ENCODE data around the gene ATL2. TPM values are rescaled to one million over a fixed set of nuclear protein-coding genes. Genes with fewer than 3 reads are reported as not detected.
A peak's percentile ranks its signal among the peaks of the same experiment; 100 is the strongest.

ATL2 gene
- total and polyA plus RNA-seq, 5 donors from 2014 or later: 16.0 to 60.9 (median 24.4) TPM

DNA sequence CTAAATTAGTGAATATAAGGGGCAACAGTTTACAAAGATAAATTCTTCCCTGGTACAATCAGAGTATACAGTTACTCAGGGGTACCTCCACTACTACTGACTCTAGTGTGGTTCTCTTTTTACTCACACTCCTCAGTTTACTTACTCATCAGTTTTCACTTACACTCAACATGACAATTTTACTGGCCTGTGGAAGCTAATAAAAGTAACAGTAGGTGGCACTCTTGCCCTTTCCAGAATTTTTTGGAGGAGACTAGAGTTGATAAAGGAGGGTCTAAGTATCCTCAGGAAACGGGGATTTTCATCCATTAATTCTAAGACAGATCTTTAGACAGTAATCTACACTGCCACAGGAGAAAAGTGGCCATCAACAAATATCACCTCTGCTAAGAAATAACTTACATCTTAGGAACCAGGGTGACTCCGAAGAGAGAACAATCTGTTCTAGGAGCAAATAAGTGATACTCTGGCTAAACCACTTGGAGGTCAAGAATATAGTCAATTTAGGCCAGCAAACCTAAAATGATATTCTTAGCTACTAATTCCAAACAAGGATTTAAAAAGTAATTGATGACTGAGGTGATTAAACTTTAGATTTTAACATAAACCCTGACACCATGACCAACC, 61.3 kb downstream of the ATL2 start:
- peaks cover 39% of the 10 kb centered on the region for H3K36me3 ChIP-seq (ENCODE audit: control insufficient read depth, insufficient read depth, low read length)
- H3K27me3 ChIP-seq (ENCODE audit: control insufficient read depth, insufficient read depth, low read length): no peaks in the 10 kb centered on the region
- peak; percentile 3 to 70 (median 44) for DNase-seq
- H3K4me3 Mint-ChIP-seq: no peak overlapping the region
- no peaks in the 10 kb centered on the region for H3K9me3 ChIP-seq (ENCODE audit: control insufficient read depth in 2 of 2, low read length in 2 of 2)
- H3K9me3 Mint-ChIP-seq: no peaks in the 10 kb centered on the region
- no peak overlapping the region for H3K27ac Mint-ChIP-seq
- peaks cover 0 to 6% (median 1%) of the 10 kb centered on the region in 4 donors for H3K4me1 Mint-ChIP-seq
- H3K27ac ChIP-seq (ENCODE audit: insufficient read depth, low read length, poor library complexity, severe bottlenecking): no peak overlapping the region
- H3K36me3 Mint-ChIP-seq: peaks cover 33% of the 10 kb centered on the region
- no peak overlapping the region for H3K4me3 ChIP-seq (ENCODE audit: low read depth, low read length)
- peak in 1 of 2 donors; percentile 52 for ATAC-seq (ENCODE audit: low read depth in 2 of 2)
- H3K4me1 ChIP-seq (ENCODE audit: control insufficient read depth, insufficient read depth, low read length, poor library complexity, severe bottlenecking): no peaks in the 10 kb centered on the region
- H3K27me3 Mint-ChIP-seq: no peaks in the 10 kb centered on the region

DNA sequence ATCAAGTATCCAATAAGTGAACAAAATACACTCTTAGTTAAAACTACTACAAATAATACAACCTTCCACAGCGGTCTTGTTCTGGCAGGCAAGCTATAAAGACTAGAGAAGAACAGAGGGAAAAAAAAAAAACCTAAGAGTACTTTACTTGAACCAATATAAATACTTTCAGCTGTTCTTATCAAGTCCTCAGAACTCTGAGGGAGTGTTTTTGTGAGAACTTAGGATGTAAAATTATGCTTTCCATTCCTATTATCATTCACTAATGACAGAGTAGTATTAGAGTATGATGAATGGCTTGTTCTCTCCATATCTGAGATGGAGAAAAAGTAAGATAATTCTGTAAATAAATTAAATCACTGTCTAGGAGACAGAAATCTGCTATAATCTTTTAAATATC, 68.3 kb downstream of the ATL2 start:
- Mint-ChIP-seq H3K36me3 (peaks cover 73% of the 10 kb centered on the region), H3K9me3 (no peaks in the 10 kb centered on the region), H3K27me3 (no peaks in the 10 kb centered on the region), H3K27ac (no peak overlapping the region), H3K4me1 (peaks cover 6 to 24% (median 9%) of the 10 kb centered on the region in 4 donors), H3K4me3 (no peak overlapping the region)
- H3K27ac ChIP-seq (ENCODE audit: insufficient read depth, low read length, poor library complexity, severe bottlenecking): no peak overlapping the region
- H3K36me3 ChIP-seq (ENCODE audit: control insufficient read depth, insufficient read depth, low read length): peaks cover 39% of the 10 kb centered on the region
- no peaks in the 10 kb centered on the region for H3K4me1 ChIP-seq (ENCODE audit: control insufficient read depth, insufficient read depth, low read length, poor library complexity, severe bottlenecking)
- H3K4me3 ChIP-seq (ENCODE audit: low read depth, low read length): no peak overlapping the region
- DNase-seq: no peak
- ATAC-seq (ENCODE audit: low read depth in 2 of 2): no peak
- H3K27me3 ChIP-seq (ENCODE audit: control insufficient read depth, insufficient read depth, low read length): no peaks in the 10 kb centered on the region
- H3K9me3 ChIP-seq (ENCODE audit: control insufficient read depth in 2 of 2, low read length in 2 of 2): no peaks in the 10 kb centered on the region

DNA sequence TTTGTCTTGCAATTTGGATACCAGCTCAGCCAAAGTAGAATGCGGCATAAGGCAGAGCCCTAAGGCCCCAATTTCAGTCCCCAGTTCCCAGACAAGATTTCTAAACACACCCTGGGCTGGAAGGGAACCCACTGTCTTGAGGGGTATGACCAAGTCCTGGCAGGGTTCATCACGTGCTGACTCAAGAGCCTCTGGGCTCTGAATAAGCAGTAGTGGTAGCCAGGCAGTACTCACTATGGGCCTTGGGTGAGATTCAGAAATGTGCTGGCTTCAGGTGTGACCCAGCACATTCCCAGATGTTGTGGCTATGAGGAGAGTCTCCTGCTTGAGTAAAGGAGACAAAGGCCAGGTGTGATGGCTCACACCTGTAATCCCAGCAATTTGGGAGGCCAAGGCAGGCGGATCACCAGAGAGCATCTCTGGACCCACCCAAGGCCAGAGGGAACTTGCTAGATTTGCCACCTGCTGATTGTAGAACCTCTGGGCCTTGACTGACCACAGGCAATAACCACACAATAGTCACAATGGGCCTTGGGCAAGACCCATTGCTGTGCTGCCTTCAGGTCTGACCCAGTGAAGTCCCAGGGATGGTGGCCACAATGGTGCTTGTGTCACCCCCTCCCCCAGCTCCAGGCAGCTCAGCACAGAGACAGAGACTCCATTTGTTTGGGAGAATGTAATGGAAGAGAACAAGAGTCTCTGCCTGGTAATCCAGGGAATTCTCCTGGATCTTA, 74.9 kb downstream of the ATL2 start:
- Histone ChIP-seq H3K9me3 (ENCODE audit: control insufficient read depth in 2 of 2, low read length in 2 of 2) (no peaks in the 10 kb centered on the region), H3K27ac (ENCODE audit: insufficient read depth, low read length, poor library complexity, severe bottlenecking) (no peak overlapping the region), H3K4me1 (ENCODE audit: control insufficient read depth, insufficient read depth, low read length, poor library complexity, severe bottlenecking) (no peaks in the 10 kb centered on the region), H3K27me3 (ENCODE audit: control insufficient read depth, insufficient read depth, low read length) (no peaks in the 10 kb centered on the region), H3K4me3 (ENCODE audit: low read depth, low read length) (no peak overlapping the region), H3K36me3 (ENCODE audit: control insufficient read depth, insufficient read depth, low read length) (peaks cover 46% of the 10 kb centered on the region)
- Mint-ChIP-seq H3K4me3 (no peak overlapping the region), H3K9me3 (no peaks in the 10 kb centered on the region), H3K4me1 (peaks cover 9 to 25% (median 15%) of the 10 kb centered on the region in 4 donors), H3K27ac (no peak overlapping the region), H3K27me3 (no peaks in the 10 kb centered on the region), H3K36me3 (peaks cover 56% of the 10 kb centered on the region)
- ATAC-seq (ENCODE audit: low read depth in 2 of 2) (no peak), DNase-seq (no peak)

GRCh38 chr2:38301340-38301968, 75.6 kb downstream of the ATL2 start:
- no peaks in the 10 kb centered on the region for H3K27me3 ChIP-seq (ENCODE audit: control insufficient read depth, insufficient read depth, low read length)
- Mint-ChIP-seq H3K9me3 (no peaks in the 10 kb centered on the region), H3K4me3 (no peak overlapping the region), H3K4me1 (peaks cover 9 to 25% (median 15%) of the 10 kb centered on the region in 4 donors), H3K36me3 (peaks cover 53% of the 10 kb centered on the region), H3K27me3 (no peaks in the 10 kb centered on the region), H3K27ac (peak overlapping the region in 1 of 3 donors; percentile 75)
- DNase-seq: peak in 1 of 3 donors; percentile 53
- H3K27ac ChIP-seq (ENCODE audit: insufficient read depth, low read length, poor library complexity, severe bottlenecking): no peak overlapping the region
- no peaks in the 10 kb centered on the region for H3K4me1 ChIP-seq (ENCODE audit: control insufficient read depth, insufficient read depth, low read length, poor library complexity, severe bottlenecking)
- H3K36me3 ChIP-seq (ENCODE audit: control insufficient read depth, insufficient read depth, low read length): peaks cover 48% of the 10 kb centered on the region
- H3K9me3 ChIP-seq (ENCODE audit: control insufficient read depth in 2 of 2, low read length in 2 of 2): no peaks in the 10 kb centered on the region
- ATAC-seq (ENCODE audit: low read depth in 2 of 2): no peak
- H3K4me3 ChIP-seq (ENCODE audit: low read depth, low read length): no peak overlapping the region

- Mint-ChIP-seq H3K4me1 (peaks cover 0 to 16% (median 4%) of the 10 kb centered on the region in 4 donors), H3K27ac (no peak overlapping the region), H3K36me3 (peaks cover 31% of the 10 kb centered on the region), H3K27me3 (no peaks in the 10 kb centered on the region), H3K4me3 (no peak overlapping the region), H3K9me3 (no peaks in the 10 kb centered on the region)
- ATAC-seq (ENCODE audit: low read depth in 2 of 2): no peak
- no peak for DNase-seq
- no peaks in the 10 kb centered on the region for H3K27me3 ChIP-seq (ENCODE audit: control insufficient read depth, insufficient read depth, low read length)
- no peaks in the 10 kb centered on the region for H3K9me3 ChIP-seq (ENCODE audit: control insufficient read depth in 2 of 2, low read length in 2 of 2)
- no peak overlapping the region for H3K27ac ChIP-seq (ENCODE audit: insufficient read depth, low read length, poor library complexity, severe bottlenecking)
- H3K4me3 ChIP-seq (ENCODE audit: low read depth, low read length): no peak overlapping the region
- H3K36me3 ChIP-seq (ENCODE audit: control insufficient read depth, insufficient read depth, low read length): peaks cover 53% of the 10 kb centered on the region
- H3K4me1 ChIP-seq (ENCODE audit: control insufficient read depth, insufficient read depth, low read length, poor library complexity, severe bottlenecking): no peaks in the 10 kb centered on the region
These were observed 78.5 kb downstream of the ATL2 start for GRCh38 chr2:38298539-38298938.

- Histone ChIP-seq H3K27me3 (ENCODE audit: control insufficient read depth, insufficient read depth, low read length) (no peaks in the 10 kb centered on the region), H3K4me1 (ENCODE audit: control insufficient read depth, insufficient read depth, low read length, poor library complexity, severe bottlenecking) (no peaks in the 10 kb centered on the region), H3K9me3 (ENCODE audit: control insufficient read depth in 2 of 2, low read length in 2 of 2) (no peaks in the 10 kb centered on the region), H3K4me3 (ENCODE audit: low read depth, low read length) (no peak overlapping the region), H3K27ac (ENCODE audit: insufficient read depth, low read length, poor library complexity, severe bottlenecking) (no peak overlapping the region), H3K36me3 (ENCODE audit: control insufficient read depth, insufficient read depth, low read length) (peaks cover 42% of the 10 kb centered on the region)
- Mint-ChIP-seq H3K27ac (peak overlapping the region in 1 of 3 donors; percentile 17), H3K4me1 (peaks cover 0 to 5% (median 2%) of the 10 kb centered on the region in 4 donors), H3K36me3 (peaks cover 16% of the 10 kb centered on the region), H3K27me3 (no peaks in the 10 kb centered on the region), H3K4me3 (no peak overlapping the region), H3K9me3 (no peaks in the 10 kb centered on the region)
- no peak for DNase-seq
- no peak for ATAC-seq (ENCODE audit: low read depth in 2 of 2)
These were observed 80.8 kb downstream of the ATL2 start for GRCh38 chr2:38296197-38296780.

GRCh38 chr2:38294597-38294996, 82.5 kb downstream of the ATL2 start:
- H3K4me1 ChIP-seq (ENCODE audit: control insufficient read depth, insufficient read depth, low read length, poor library complexity, severe bottlenecking): no peaks in the 10 kb centered on the region
- H3K4me3 Mint-ChIP-seq: no peak overlapping the region
- no peak for DNase-seq
- no peak for ATAC-seq (ENCODE audit: low read depth in 2 of 2)
- H3K36me3 ChIP-seq (ENCODE audit: control insufficient read depth, insufficient read depth, low read length): peaks cover 36% of the 10 kb centered on the region
- H3K9me3 Mint-ChIP-seq: peaks cover 0 to 2% (median 0%) of the 10 kb centered on the region in 7 donors
- no peak overlapping the region for H3K4me3 ChIP-seq (ENCODE audit: low read depth, low read length)
- H3K27me3 Mint-ChIP-seq: peaks cover 2% of the 10 kb centered on the region
- H3K27ac ChIP-seq (ENCODE audit: insufficient read depth, low read length, poor library complexity, severe bottlenecking): no peak overlapping the region
- no peaks in the 10 kb centered on the region for H3K27me3 ChIP-seq (ENCODE audit: control insufficient read depth, insufficient read depth, low read length)
- H3K36me3 Mint-ChIP-seq: peaks cover 14% of the 10 kb centered on the region
- H3K27ac Mint-ChIP-seq: no peak overlapping the region
- peaks cover 0 to 5% (median 0%) of the 10 kb centered on the region in 4 donors for H3K4me1 Mint-ChIP-seq
- H3K9me3 ChIP-seq (ENCODE audit: control insufficient read depth in 2 of 2, low read length in 2 of 2): no peaks in the 10 kb centered on the region
